OCI-LY1 (cell line): Measurements from ENCODE around the gene MTFMT.

Experiments used
- CTCF ChIP-seq: fragments of 200-600 bp; sonication (generic), shearing (Covaris generic); IDR thresholded peaks from 2 replicates; pipeline ENCODE4 v1.5.1; 2017; ENCODE audit warnings: mild to moderate bottlenecking, antibody characterized with exemption, low read length, moderate library complexity, mixed read lengths
- EZH2 ChIP-seq: fragments of 200-600 bp; sonication (generic), shearing (Covaris generic); IDR thresholded peaks from 2 replicates; pipeline ENCODE4 v1.8.0; 2017; ENCODE audit warnings: borderline replicate concordance, mixed run types, mild to moderate bottlenecking, antibody characterized with exemption, low read length, moderate library complexity, mixed read lengths

GRCh38 chr15:65067645-65068402 lies 38.4 kb upstream of the MTFMT start, which contains the start of gene RASL12:
- TF ChIP-seq CTCF (no peak), EZH2 (no peak)
